Stimulated activated CD4-positive, alpha-beta T cell treated with anti-CD3 and anti-CD28 coated beads, Interleukin-2, amount 100 ng/mL, for 24 hours (primary cell): ENCODE data around the gene FAM236C.
"Not testable (repeated sequence)": the region's sequence is repeated elsewhere in the genome, so short reads cannot be mapped to it uniquely, and the experiment has no call there.

ENCODE experiments used
- DNase-seq, 2 donors: peaks; one replicate each; pipeline ENCODE4 v3.0.0-alpha.2; 2020

Gene FAM236C

DNA sequence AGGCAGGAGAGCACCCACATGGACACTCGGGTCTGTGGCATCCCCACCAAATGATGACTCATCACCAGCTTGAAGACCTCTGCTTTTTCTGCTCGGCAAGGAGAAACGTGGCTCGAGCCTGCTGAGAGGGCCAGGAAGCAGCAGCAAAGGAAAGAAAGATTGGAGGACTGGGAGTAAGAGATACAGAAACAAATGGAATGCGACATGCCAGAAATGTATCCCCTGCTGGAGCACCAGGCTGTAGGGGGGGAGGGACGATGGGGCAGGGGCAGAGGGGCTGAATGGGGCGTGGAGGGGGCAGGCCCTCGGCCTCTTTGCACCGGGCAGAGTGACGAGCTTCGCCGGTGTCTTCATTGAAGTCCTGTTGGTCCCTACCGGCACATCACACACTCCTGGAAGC lies at the start of gene FAM236C:
Gene FAM236C, plus strand, starts transcription at position 301 of the 400 bp plus-strand sequence. CDS start 100 bp downstream, outside the sequence.
- not testable (repeated sequence) for DNase-seq

DNA sequence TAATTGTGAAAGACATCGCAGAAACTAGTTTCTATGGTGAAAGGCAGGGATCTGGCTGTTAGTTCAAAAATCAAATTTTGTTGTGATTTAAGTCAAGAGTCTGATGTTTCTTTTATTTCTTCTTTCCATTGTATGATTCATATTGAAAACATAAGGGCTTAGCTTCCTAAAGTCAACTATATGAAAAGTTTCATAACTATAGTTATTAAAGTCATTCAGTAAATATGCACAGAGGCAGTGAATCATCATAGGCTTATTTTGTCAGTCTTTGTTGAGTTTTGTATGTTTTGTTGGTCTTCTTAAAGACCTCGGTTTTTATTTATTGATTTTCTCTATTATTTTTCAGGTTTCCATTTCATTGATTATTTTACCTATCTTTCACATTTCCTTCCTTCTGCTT lies 29.5 kb upstream of the FAM236C start:
- not testable (repeated sequence) for DNase-seq

DNA sequence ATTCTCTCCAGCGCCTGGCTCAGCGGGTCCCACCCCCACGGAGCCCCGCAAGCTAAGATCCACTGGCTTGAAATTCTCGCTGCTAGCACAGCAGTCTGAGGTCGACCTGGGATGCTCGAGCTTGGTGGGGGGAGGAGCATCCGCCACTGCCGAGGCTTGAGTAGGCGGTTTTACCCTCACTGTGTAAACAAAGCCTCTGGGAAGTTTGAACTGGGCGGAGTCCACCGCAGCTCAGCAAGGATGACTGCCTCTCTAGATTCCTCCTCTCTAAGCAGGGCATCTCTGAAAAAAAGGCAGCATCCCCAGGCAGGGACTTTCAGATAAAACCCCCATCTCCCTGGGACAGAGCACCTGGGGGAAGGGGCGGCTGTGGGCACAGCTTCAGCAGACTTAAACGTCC lies 22.7 kb upstream of the FAM236C start:
- not testable (repeated sequence) for DNase-seq

DNA sequence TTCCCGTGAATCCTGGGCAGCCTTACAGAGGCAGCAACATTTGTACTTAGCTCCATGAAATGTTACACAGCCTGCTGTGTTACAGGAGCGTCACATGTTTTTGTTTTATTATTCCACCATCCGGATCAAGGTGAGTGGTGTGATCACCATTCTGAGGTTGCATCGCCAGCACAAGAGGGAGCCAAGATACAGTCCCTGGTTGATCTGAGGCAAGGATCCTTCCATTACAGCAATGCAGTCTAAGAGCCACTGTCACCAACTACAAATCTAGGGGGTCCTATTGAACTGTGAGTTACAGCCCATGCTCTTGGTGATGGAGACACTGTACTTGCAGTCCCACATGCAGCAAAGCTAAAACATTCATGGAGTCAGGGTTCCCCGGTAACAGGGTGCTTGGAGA lies 3.7 kb downstream of the FAM236C start:
- not testable (repeated sequence) for DNase-seq

DNA sequence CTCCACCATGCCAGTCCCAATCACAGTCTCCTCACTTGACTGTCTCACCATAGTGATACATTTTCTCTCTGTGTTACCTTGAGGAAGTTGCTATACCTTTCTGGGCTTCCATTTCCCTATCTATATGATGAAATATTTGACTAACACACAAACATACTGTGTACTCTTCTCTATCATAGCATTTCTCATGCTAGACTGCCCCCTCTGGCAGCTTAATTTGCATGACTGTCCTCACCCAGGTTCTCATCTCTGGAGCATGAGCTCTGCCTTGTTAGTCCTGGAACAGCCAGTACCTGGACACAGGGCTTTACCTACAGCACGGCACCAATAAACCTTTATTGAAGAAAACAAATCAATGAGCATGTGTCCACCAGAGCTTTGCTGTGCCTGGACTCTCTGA lies 19.9 kb downstream of the FAM236C start:
- DNase-seq, result not testable (repeated sequence)

DNA sequence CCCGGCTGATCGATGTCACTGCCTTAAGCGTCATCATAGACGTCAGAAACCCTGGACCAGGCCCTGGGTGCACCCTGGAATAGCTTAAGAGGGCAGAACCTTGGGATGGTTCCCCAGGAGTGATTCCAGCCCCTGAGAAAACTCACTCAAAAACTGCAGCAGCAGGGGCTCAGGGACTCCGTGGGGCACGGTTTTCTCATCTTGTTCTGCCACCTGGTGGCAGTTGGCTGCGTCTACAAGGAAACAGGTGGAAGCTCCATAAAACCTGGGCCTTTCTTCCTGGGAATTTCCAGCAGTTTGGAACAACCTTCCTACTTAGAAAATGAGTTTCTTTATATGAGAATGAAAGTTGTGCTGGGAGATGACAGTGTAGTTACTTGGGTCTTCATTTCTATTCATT lies 24.0 kb downstream of the FAM236C start:
- DNase-seq, result not testable (repeated sequence)

DNA sequence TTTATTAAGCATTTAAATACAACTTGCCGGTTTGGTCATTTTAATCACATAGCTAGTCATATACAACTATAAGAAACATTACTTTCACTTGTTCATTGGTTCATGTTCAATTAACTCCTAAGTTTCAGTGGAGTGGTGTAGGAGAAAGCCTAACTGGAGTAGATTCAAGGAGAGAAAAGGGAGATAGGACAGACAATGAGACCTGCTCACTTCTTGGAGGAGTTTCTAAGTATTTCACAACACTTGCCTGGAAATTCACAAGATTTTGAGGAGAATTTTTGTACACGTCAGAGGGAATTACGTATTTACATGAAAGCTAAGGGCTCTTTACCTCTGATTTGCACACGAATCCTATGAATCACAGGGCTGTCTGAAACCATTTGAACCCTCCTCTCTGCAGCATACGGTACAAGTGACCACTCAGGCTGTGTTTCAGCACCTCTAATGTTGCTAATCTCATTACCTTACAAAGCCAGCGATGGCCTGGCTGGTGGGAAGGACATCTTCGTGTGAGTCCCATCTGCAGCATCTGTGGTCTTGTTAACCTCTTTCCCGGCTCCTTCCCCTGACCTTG lies 24.6 kb downstream of the FAM236C start:
- DNase-seq, result not testable (repeated sequence)

DNA sequence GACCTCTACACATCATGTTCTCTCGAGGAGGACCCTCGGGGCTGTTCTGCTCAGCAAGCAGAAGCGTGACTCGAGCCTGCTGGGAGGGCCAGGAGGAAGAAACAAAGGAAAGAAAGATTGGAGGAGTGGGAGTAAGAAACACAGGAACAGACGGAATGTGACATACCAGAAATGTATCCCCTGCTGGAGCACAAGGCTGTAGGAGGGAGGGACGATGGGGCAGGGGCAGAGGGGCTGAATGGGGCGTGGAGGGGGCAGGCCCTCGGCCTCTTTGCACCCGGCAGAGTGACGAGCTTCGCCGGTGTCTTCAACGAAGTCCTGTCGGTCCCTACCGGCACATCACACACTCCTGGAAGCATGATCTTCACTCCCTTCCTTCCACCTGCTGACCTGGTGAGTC lies 25.5 kb downstream of the FAM236C start, which contains the start of gene FAM236A:
Gene FAM236A, plus strand, starts transcription at position 301 of the 400 bp plus-strand sequence. Its CDS starts 57 bp downstream, at position 358.
- DNase-seq, result not testable (repeated sequence)

DNA sequence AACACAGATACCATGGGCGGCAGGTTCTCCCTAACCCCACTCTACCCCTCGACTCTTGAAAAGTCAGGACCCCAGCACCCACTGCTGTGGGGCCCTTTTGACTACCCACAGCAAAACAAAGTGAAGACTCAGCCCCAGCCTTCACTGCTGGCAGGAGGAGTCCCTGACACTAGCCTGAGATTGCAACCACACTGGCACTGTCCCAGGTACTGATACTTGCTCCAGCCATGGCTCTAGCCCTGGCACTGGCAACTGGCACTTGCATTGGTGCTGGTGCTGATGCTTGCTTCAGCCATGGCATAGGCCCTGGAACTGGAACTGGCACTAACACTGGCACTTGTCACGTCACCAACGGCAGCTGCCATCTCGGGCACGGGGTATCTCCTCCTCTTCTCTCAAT lies 29.9 kb downstream of the FAM236C start:
- not testable (repeated sequence) for DNase-seq

DNA sequence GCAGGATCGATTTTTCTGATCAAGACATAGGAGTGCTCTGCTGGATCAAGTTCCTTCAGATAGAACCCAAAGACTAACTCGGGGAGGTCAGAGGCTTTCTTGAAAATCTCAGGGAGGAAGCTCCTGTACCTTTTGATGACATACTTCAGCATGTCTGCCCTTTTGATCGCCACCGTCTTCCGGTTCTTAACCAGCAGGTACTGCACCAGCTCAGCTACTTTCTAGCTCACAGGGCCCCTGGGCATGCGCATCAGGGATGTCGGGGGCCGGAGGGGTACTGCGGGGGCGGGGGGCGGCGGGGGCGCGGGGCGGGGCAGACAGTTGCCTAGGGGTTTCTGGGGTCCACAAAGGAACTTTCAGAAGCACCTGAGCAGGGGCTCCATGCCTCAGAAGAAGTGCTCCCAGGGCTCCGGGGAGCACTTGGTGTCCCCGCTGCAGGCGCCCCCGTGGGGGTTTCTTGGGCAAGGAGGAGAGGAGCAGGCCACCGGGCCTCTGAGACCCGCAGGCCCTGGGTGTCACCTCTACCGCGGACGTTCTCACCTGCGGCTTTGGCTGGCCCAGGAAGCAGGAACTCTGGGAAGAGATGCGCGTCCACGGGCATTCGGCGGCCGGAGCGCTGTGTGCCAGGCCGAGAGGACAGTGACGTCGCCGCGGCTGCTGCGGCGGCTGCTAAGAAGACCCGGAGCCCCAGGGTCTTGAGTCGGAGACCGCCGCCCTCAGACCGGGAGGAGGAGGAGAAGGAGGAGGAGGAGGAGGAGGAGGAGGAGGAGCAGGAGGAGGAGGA lies 30.8 kb downstream of the FAM236C start:
- DNase-seq, result not testable (repeated sequence)

DNA sequence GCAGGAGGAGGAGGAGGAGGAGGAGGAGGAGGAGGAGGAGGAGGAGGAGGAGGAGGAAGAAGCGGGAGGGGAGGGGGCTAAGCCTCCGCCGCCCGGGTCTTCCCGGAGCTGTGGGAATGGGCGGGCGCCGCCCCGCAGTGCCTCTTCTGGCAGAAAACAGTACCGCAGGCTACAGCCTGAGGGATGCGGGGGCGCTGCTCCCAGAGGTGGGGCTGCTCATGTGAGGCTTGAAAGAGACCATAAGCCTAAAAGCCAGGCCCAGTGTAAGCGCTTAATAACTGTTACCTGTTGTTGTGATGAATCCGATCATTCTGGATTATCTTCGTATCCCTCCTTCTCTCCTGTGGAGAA lies 31.4 kb downstream of the FAM236C start, which contains the start of gene DMRTC1:
Gene DMRTC1, minus strand, starts transcription at position 19 of the 351 bp plus-strand sequence. CDS start 68,143 bp downstream, outside the sequence.
- DNase-seq, result not testable (repeated sequence)

DNA sequence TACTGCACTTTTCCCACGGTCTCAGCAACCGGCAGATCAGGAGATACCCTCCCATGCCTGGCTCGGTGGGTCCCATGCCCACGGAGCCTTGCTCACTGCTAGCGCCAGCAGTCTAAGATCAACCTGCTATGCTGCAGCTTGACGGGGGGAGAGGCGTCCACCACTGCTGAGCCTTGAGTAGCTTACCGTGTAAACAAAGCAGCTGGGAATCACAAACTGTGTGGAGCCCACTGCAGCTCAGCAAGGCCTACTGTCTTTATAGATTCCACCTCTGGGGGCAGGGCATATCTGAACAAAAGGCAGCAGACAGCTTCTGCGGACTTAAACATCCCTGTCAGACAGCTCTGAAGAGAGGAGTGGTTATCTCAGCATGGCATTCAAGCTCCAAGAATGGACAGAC lies 47.6 kb downstream of the FAM236C start:
- DNase-seq, result not testable (repeated sequence)
